GM21717 (cell line): Measurements from ENCODE around the gene MSN.
"Not testable (repeated sequence)": the region's sequence is repeated elsewhere in the genome, so short reads cannot be mapped to it uniquely, and the experiment has no call there.

ENCODE experiments used
- ATAC-seq: cut with Tn5 transposase; IDR thresholded peaks from one replicate; pipeline ENCODE4 v1.9.1; 2021; ENCODE audit warnings: mild to moderate bottlenecking, moderate library complexity; ENCODE audit not compliant: unreplicated experiment

The MSN gene

GRCh38 chrX:65667503-65668376 is at the start of gene MSN:
TSS of gene MSN (plus strand) at chrX:65667654. CDS start at chrX:65667842, 188 bp downstream.
- peak; percentile 81 for ATAC-seq

- not testable (repeated sequence) for ATAC-seq
Observed at GRCh38 chrX:65620096-65620705, 47.3 kb upstream of the MSN start.

- no peak for ATAC-seq
Observed at GRCh38 chrX:65630771-65631170, 36.7 kb upstream of the MSN start.

GRCh38 chrX:65633826-65634225 is 33.6 kb upstream of the MSN start:
- no peak for ATAC-seq

- no peak for ATAC-seq
Observed at GRCh38 chrX:65634732-65635131, 32.7 kb upstream of the MSN start.

- ATAC-seq: no peak
Observed at GRCh38 chrX:65635378-65635777, 32.1 kb upstream of the MSN start.

GRCh38 chrX:65635822-65636221 is 31.6 kb upstream of the MSN start:
- ATAC-seq: no peak

- not testable (repeated sequence) for ATAC-seq
Observed at GRCh38 chrX:65636261-65636660, 31.2 kb upstream of the MSN start.

GRCh38 chrX:65637335-65637734 is 30.1 kb upstream of the MSN start:
- no peak for ATAC-seq

- ATAC-seq: no peak
Observed at GRCh38 chrX:65642914-65643491, 24.5 kb upstream of the MSN start.

GRCh38 chrX:65643531-65644052 is 23.9 kb upstream of the MSN start:
- no peak for ATAC-seq

GRCh38 chrX:65644621-65645289 is 22.7 kb upstream of the MSN start:
- no peak for ATAC-seq

- no peak for ATAC-seq
Observed at GRCh38 chrX:65647801-65648200, 19.7 kb upstream of the MSN start.

- no peak for ATAC-seq
Observed at GRCh38 chrX:65652098-65652497, 15.4 kb upstream of the MSN start.

GRCh38 chrX:65657009-65657441 is 10.4 kb upstream of the MSN start:
- not testable (repeated sequence) for ATAC-seq

GRCh38 chrX:65657659-65658058 is 9.8 kb upstream of the MSN start:
- ATAC-seq: no peak

GRCh38 chrX:65658229-65658628 is 9.2 kb upstream of the MSN start:
- ATAC-seq: no peak

- peak; percentile 22 for ATAC-seq
Observed at GRCh38 chrX:65667157-65667502, 324 bp upstream of the MSN start.

GRCh38 chrX:65668377-65669310 is 1.2 kb downstream of the MSN start:
- no peak for ATAC-seq

GRCh38 chrX:65671286-65671685 is 3.8 kb downstream of the MSN start:
- no peak for ATAC-seq
